IPS-20b (cell line): Measurements from ENCODE around the gene TGFBR3L.
A peak's percentile ranks its signal among the peaks of the same experiment; 100 is the strongest.

Source experiments
- H3K27ac ChIP-seq: one replicate; pipeline ENCODE4 v1.5.1; 2013; ENCODE audit warnings: low read length
- H3K27me3 ChIP-seq: 2 replicates; pipeline ENCODE4 v1.6.1; 2013; ENCODE audit warnings: mild to moderate bottlenecking, low read length, inconsistent platforms; ENCODE audit not compliant: insufficient read depth
- H3K36me3 ChIP-seq: 2 replicates; pipeline ENCODE4 v1.6.1; 2013; ENCODE audit warnings: low read depth, mild to moderate bottlenecking, inconsistent platforms, low read length, moderate library complexity; ENCODE audit not compliant: insufficient read depth
- H3K4me1 ChIP-seq: 2 replicates; pipeline ENCODE4 v1.6.1; 2013; ENCODE audit warnings: mild to moderate bottlenecking, control low read depth, inconsistent platforms, low read length, moderate library complexity; ENCODE audit not compliant: insufficient read depth
- H3K4me3 ChIP-seq: 2 replicates; pipeline ENCODE4 v1.5.1; 2013; ENCODE audit warnings: mild to moderate bottlenecking, low read length, inconsistent platforms
- H3K9ac ChIP-seq: 2 replicates; pipeline ENCODE4 v1.6.1; 2013; ENCODE audit warnings: low read depth, mild to moderate bottlenecking, inconsistent platforms, low read length, moderate library complexity
- H3K9me3 ChIP-seq: 2 replicates; pipeline ENCODE4 v1.6.1; 2013; ENCODE audit warnings: mild to moderate bottlenecking, low read depth, low read length, inconsistent platforms; ENCODE audit not compliant: insufficient read depth

Gene TGFBR3L

GRCh38 chr19:7914598-7915045 is at the start of gene TGFBR3L:
TGFBR3L (plus strand) TSS chr19:7914830.
- Histone ChIP-seq H3K9ac (no peak within 1 kb of the TSS), H3K4me1 (no peaks in the 10 kb centered on the region; the same call in 1 of the 2 replicates), H3K27ac (no peak within 1 kb of the TSS)

GRCh38 chr19:7865262-7865911 is 49.2 kb upstream of the TGFBR3L start:
- H3K4me3 ChIP-seq, result no peak overlapping the region
- H3K27me3 ChIP-seq, result peaks cover 71% of the 10 kb centered on the region
- no peaks in the 10 kb centered on the region for H3K36me3 ChIP-seq
- no peak overlapping the region for H3K9ac ChIP-seq
- peaks cover 9% of the 10 kb centered on the region for H3K4me1 ChIP-seq
- H3K27ac ChIP-seq, result no peak overlapping the region
- no peaks in the 10 kb centered on the region for H3K9me3 ChIP-seq

More at GRCh38 chr19:7914598-7915045, at the start of gene TGFBR3L:
- Histone ChIP-seq H3K4me3 (no peak within 1 kb of the TSS; the same call in 1 of the 2 replicates), H3K27me3 (peaks cover 52% of the 10 kb centered on the region), H3K9me3 (no peaks in the 10 kb centered on the region), H3K36me3 (peaks cover 20% of the 10 kb centered on the region)

- Histone ChIP-seq H3K9me3 (no peaks in the 10 kb centered on the region), H3K4me1 (peaks cover 2% of the 10 kb centered on the region), H3K27ac (no peak overlapping the region), H3K9ac (no peak overlapping the region), H3K4me3 (no peak overlapping the region), H3K27me3 (peaks cover 59% of the 10 kb centered on the region), H3K36me3 (no peaks in the 10 kb centered on the region)
Observed at GRCh38 chr19:7866399-7867091, 48.1 kb upstream of the TGFBR3L start.

- H3K36me3 ChIP-seq, result no peaks in the 10 kb centered on the region
- no peaks in the 10 kb centered on the region for H3K9me3 ChIP-seq
- no peak overlapping the region for H3K27ac ChIP-seq
- no peak overlapping the region for H3K9ac ChIP-seq
- peaks cover 52% of the 10 kb centered on the region for H3K27me3 ChIP-seq
- H3K4me3 ChIP-seq, result no peak overlapping the region
- no peaks in the 10 kb centered on the region; the same call in 1 of the 2 replicates for H3K4me1 ChIP-seq
Observed at GRCh38 chr19:7867092-7867844, 47.4 kb upstream of the TGFBR3L start.

GRCh38 chr19:7868326-7868670 is 46.3 kb upstream of the TGFBR3L start:
- Histone ChIP-seq H3K4me1 (no peaks in the 10 kb centered on the region; the same call in 1 of the 2 replicates), H3K9me3 (no peaks in the 10 kb centered on the region), H3K9ac (no peak overlapping the region), H3K27me3 (peaks cover 55% of the 10 kb centered on the region), H3K27ac (no peak overlapping the region), H3K4me3 (no peak overlapping the region), H3K36me3 (no peaks in the 10 kb centered on the region)

- no peak overlapping the region for H3K9ac ChIP-seq
- H3K27ac ChIP-seq, result no peak overlapping the region
- H3K27me3 ChIP-seq, result peaks cover 55% of the 10 kb centered on the region
Observed at GRCh38 chr19:7868671-7869452, 45.8 kb upstream of the TGFBR3L start.

GRCh38 chr19:7869453-7869909 is 45.1 kb upstream of the TGFBR3L start:
- Histone ChIP-seq H3K27ac (no peak overlapping the region), H3K4me3 (peak overlapping the region; percentile 40; the same call in 1 of the 2 replicates), H3K36me3 (no peaks in the 10 kb centered on the region), H3K4me1 (no peaks in the 10 kb centered on the region; the same call in 1 of the 2 replicates), H3K27me3 (peaks cover 51% of the 10 kb centered on the region), H3K9ac (no peak overlapping the region), H3K9me3 (no peaks in the 10 kb centered on the region)

More at GRCh38 chr19:7868671-7869452, 45.8 kb upstream of the TGFBR3L start:
- H3K4me3 ChIP-seq, result peak overlapping the region; percentile 63; the same call in 1 of the 2 replicates
- H3K4me1 ChIP-seq, result no peaks in the 10 kb centered on the region; the same call in 1 of the 2 replicates
- H3K9me3 ChIP-seq, result no peaks in the 10 kb centered on the region
- no peaks in the 10 kb centered on the region for H3K36me3 ChIP-seq

GRCh38 chr19:7869910-7870511 is 44.6 kb upstream of the TGFBR3L start:
- Histone ChIP-seq H3K9ac (no peak overlapping the region), H3K4me3 (peak overlapping the region; percentile 40; the same call in 1 of the 2 replicates), H3K36me3 (no peaks in the 10 kb centered on the region), H3K9me3 (no peaks in the 10 kb centered on the region), H3K4me1 (no peaks in the 10 kb centered on the region; the same call in 1 of the 2 replicates), H3K27me3 (peaks cover 46% of the 10 kb centered on the region), H3K27ac (no peak overlapping the region)

- Histone ChIP-seq H3K9me3 (no peaks in the 10 kb centered on the region), H3K27me3 (peaks cover 38% of the 10 kb centered on the region), H3K9ac (no peak overlapping the region; the same call in 1 of the 2 replicates), H3K36me3 (no peaks in the 10 kb centered on the region), H3K27ac (no peak overlapping the region), H3K4me1 (no peaks in the 10 kb centered on the region; the same call in 1 of the 2 replicates), H3K4me3 (no peak overlapping the region)
Observed at GRCh38 chr19:7870571-7871436, 43.8 kb upstream of the TGFBR3L start.
